Measurements from ENCODE around the gene KCND3.

The KCND3 gene

DNA sequence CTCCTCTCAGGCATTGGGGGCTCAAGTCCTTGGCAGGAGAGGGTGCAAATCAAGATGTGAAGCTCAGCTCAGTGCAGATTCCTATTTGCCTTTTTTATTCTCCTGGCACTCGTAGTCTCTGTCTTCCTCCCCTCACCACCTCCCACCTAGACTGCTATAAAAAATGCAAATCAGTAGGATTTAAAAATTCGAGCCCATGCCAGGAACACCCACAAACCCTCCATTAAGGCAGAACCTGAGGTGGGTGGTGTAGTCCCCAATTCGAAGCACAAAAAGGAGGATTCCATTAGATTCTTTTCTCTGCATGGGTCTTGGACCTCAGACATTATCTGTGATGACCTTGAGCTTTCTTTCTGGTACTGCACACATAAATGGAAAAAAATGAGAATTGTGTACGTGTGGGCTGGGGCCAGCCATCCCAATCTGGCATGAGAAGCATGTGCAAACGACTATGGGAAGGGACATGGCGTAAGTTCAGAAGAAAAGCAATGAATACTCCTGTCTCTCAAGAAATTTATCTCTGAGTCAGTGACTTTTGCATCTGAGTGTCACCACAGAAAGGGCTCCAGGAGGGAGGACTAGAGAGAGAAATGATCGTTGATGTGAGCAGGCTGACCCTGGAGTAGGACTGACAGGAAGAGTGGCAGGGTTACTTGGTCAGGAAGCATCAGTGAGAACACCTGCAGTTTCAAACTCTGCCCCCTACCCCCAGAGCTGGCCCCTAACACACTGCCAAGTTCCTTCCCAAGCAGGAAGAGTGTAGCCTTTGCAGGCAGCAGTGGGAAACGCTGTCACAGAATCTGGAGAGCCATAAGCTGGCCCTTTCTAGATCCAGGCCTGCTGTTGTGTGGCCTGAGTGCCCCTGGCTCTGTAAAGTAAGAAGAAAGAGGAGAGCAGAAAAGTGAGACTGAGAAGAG, 252.0 kb downstream of the KCND3 start:
- DNase-seq = no peak

DNA sequence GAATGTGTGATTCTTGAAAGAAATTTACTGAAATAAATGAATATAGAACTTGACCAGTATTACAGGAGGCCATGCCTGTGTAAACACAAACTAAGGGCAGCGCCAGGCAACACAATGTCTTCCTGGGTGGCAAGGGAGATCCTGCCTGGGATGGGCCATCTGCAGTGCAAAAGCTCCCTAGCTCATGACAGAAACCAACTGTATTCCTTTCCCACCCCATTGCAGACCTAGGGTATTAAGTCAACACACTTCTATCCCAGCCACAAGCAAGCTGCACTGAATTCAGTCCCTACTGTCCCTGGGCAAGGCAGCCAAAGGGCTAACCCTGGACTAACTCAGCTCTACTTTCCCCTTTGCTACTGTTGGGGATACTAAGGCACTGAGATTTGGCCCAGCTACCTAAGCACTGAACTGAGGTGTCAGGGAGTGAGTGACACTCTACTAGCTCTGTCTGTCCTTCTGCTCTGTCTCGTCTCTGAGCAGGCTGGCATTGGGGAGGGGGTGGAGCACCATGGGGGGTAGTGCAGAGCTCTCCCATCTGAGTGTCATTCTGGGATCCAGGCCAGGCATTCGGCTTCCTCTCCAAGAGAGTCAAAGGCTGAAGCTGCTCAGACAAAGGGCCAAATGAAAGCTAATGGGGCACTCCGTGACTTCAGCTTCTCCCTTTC, 252.8 kb downstream of the KCND3 start:
- no peak for DNase-seq

- no peak for DNase-seq
Measured at GRCh38 chr1:111735858-111736544, 253.5 kb downstream of the KCND3 start.

DNA sequence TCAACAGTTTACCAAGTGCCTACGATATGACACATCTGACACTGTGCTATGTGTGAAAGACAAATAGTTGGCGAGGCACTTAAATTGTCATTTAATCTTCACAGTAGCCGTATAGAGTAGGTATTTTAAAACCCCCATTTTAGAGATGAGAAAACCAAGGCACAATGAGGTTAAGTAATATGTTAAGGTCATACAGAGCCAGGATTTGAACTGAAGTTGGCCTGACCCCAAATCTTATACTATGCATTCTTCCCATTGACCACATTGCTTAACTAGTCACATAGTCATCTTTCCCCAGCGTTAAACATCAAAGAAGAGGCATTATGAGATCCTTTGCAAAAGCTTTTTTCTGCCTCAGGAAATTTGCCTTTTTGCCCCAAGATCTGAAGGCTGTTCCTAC, 254.1 kb downstream of the KCND3 start:
- DNase-seq = no peak

DNA sequence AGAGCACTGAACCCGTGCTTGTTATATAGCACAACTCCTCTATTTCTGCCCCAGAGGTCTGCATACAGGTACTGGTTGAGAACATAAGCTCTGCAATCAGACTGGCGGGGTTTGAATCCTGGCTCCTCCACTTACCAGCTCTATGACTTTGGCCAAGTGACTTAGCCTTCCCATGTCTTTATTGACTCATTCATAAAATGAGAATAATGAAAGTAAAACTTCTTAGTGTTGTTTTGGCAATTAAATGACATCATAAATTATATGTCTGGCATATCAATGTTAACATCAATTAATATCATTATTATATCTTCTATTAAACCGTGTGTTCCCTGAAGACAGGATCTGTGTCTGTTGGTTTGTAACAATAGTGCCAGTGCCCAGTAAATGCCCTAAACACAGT, 254.6 kb downstream of the KCND3 start:
- DNase-seq = no peak

GRCh38 chr1:111734426-111734825, 255.0 kb downstream of the KCND3 start:
- no peak for DNase-seq

DNA sequence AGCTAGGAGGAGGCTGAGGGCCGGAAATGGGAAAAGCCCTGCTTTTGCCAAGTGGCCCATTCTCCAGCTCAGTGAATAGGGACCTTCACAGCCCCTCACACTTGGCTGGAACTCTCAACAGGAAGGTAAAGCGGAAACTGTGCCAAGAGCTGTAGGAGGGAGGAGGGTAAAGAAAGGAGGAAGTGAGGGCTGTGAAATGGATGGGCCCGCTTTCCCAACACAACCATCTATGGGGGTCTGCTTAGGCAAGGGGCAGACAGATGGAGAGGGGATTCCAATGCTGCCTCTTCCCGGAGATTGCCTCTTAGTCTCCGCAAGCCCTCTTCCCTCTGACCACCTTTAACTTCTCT, 255.5 kb downstream of the KCND3 start:
- DNase-seq = no peak

GRCh38 chr1:111733183-111733991, 256.1 kb downstream of the KCND3 start:
- no peak for DNase-seq

GRCh38 chr1:111732718-111733117, 256.8 kb downstream of the KCND3 start:
- no peak for DNase-seq

GRCh38 chr1:111731956-111732355, 257.5 kb downstream of the KCND3 start:
- no peak for DNase-seq

DNA sequence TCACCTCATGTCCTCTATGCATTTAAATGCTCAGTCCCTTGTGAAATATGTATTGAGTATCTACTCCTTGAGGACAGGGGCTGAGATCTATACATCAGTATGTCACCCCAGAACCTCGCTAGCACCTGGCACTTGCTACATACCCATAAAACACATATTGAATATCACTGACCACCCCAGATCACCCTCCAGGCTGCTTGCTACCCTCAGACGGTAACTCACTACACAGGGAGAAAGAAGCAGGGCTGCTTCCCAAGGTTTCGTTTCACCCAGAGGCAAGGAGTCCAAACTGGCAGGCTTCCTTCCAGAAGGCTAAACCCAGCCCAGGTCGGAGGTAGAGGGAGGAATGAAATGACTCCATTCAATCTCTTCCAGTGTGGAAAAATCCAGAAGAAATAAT, 258.8 kb downstream of the KCND3 start:
- DNase-seq = no peak

- no peak for DNase-seq
Measured at GRCh38 chr1:111729946-111730681, 259.4 kb downstream of the KCND3 start.

GRCh38 chr1:111729271-111729921, 260.1 kb downstream of the KCND3 start:
- no peak for DNase-seq

- no peak for DNase-seq
Measured at GRCh38 chr1:111727056-111727455, 262.4 kb downstream of the KCND3 start.

DNA sequence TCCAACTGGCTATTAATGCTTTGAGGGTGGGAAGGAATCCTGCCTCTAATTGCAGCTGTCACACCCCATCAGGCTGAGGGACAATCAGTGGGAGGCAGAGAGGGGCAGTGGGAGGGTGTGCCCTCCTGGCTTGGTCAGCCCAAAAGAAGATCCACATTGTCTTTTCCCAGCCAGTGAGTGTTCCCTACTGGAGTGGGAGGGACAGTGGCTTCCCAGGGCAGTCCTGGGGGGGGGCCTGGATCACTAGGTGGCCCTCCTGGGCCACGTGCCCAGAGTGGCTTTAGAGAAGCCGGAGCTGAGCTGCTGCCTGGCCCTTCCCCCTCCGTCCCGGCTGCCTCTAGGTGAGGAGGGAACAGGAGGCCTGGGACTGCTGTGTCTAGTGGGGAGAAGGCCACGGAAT, 264.3 kb downstream of the KCND3 start:
- no peak for DNase-seq

DNA sequence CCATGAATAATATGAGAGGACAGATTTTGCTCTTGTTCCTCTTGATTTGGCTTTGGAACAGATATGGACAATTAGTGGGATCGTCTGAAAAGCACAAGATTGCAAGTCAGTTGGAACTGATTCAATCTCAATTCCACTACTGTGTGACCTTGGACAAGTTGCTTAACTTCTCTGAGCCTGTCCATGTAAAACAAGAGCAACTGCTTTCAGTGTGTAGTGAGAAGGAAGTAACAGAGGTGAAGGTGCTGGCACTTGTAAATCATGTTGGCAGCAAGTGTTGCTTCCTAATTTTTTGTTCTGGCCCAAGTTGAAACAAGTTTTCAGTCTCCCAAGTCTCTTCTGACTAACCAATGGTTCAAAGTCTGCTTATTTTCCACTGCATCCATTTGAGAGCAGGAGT, 265.6 kb downstream of the KCND3 start:
- DNase-seq = no peak

DNA sequence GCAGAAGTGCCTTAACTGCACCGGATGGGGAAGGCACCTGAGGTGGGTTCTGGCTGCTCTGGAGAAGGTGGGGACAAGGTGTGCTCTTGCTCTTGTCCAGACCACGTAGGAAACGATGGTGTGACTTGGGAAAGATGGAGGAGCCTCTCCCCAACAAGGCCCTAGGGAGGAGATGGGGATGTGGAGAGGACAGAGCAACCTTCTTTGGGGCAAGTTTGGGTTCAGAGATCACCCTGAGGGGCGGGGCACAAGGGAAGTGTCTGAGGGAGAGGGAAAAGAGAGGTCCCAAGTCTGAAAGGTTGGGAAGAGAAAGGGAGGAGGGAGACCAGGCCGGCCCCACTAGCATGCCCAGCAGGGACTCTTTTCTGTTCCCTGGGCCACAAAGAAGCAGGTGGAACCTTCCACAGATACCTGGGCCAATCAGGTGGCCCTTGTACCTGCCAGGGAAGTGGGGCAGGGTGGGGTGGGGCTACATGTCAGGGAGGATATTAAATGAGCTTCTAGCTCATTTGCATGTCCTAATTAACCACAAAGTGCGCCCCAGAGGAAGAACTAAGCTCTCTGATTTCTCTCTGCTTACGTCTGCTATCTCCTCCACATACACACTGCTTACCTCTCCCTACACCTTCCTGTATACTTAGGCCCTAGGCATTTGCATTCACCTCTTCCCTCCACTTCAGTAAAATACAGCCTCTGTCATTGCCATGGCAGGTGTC, 266.2 kb downstream of the KCND3 start:
- no peak for DNase-seq

- DNase-seq = no peak
Measured at GRCh38 chr1:111720977-111721786, 268.3 kb downstream of the KCND3 start.
